Activated CD8-positive, alpha-beta T cell treated with anti-CD3 and anti-CD28 coated beads for 36 hours (primary cell): ENCODE data around the gene ZNF804B. TPM values are rescaled to one million over a fixed set of nuclear protein-coding genes. Genes with fewer than 3 reads are reported as not detected.

Experiments
- ATAC-seq: fragments of 200-7000 bp; cut with Tn5 transposase; one replicate; pipeline ENCODE4 v1.10.0; 2021; ENCODE audit warnings: mild to moderate bottlenecking, moderate library complexity
- CTCF ChIA-PET: fragments of 350-600 bp; sonication (Branson Sonifier 250); formaldehyde crosslinking; loops from one replicate; lab custom pipeline; 2021; ENCODE audit warnings: antibody characterized with exemption; lab: Charles Lee
- POLR2A ChIA-PET: fragments of 350-600 bp; sonication (Branson Sonifier 250); formaldehyde crosslinking; loops from one replicate; lab custom pipeline; 2021; ENCODE audit warnings: antibody characterized with exemption; lab: Charles Lee
- DNase-seq: peaks from one replicate; pipeline ENCODE4 v3.0.0-alpha.2; 2020
- H3K27ac Mint-ChIP-seq: one replicate; pipeline ENCODE4 v1.8.0; 2021; ENCODE audit warnings: mild to moderate bottlenecking, mixed read lengths
- H3K27me3 Mint-ChIP-seq: one replicate; pipeline ENCODE4 v1.8.0; 2021; ENCODE audit warnings: mixed read lengths
- H3K36me3 Mint-ChIP-seq: one replicate; pipeline ENCODE4 v1.8.0; 2021; ENCODE audit warnings: low read depth, mixed read lengths
- H3K4me1 Mint-ChIP-seq: one replicate; pipeline ENCODE4 v1.8.0; 2021; ENCODE audit warnings: low read depth, mixed read lengths
- H3K4me3 Mint-ChIP-seq: one replicate; pipeline ENCODE4 v1.8.0; 2021; ENCODE audit warnings: mild to moderate bottlenecking, moderate library complexity, mixed read lengths
- H3K9me3 Mint-ChIP-seq: one replicate; pipeline ENCODE4 v1.8.0; 2021; ENCODE audit warnings: mixed read lengths
- intact Hi-C: fragments of 100-400 bp; cut with micrococcal nuclease; formaldehyde crosslinking; loops from one replicate; pipeline ENCODE4 v1.10.0; 2022
- total RNA-seq, 2 experiments: library from RNA; stranded (reverse); gene quantifications; one replicate each; pipeline ENCODE4 v1.2.3, GENCODE V29; 2021
- TF ChIP-seq, protein P1 (sequence below): fragments of 200-600 bp; IDR thresholded peaks from one replicate; pipeline ENCODE4 v1.8.0; 2022; ENCODE audit warnings: antibody characterized with exemption, mild to moderate bottlenecking

Gene ZNF804B
- total RNA-seq, 2 experiments from 2014 or later, result not detected

DNA sequence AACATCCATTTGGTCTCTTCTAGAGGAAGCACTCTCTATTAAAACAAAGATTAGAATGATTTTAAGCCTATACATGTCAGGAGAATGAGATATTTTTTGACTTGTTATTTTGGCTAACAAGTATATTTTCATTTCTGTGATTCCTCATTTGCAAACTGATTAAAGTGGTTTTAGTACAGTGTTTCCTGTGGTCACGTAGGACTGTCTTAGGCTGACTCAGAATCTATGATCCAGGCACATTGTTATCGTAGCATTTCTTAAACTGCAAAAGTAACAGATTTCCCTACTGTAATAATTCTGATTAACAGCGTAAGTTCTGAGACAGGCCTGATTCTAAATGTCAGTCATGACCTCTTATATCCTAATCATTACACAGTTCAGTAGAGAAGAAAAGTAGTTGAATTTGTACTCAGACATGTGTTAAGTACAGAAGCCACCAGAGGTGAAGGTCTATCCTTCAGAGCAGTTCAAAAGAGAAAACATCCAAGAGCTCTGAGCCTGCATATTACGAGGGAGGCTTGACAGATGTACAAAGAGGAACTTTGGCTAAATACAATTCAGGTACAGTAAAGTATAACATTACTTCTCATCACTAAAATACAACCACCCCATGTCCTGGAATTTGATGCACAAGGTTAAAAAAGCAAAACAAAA, 160.1 kb downstream of the ZNF804B start:
- Mint-ChIP-seq H3K4me3 (no peak overlapping the region), H3K4me1 (no peaks in the 10 kb centered on the region), H3K36me3 (no peaks in the 10 kb centered on the region), H3K9me3 (no peaks in the 10 kb centered on the region), H3K27me3 (peaks cover 3% of the 10 kb centered on the region), H3K27ac (no peak overlapping the region)
- ChIA-PET CTCF (no interaction called here), POLR2A (no interaction called here)
- intact Hi-C loops, result no loop called here
- TF ChIP-seq, protein P1, sequence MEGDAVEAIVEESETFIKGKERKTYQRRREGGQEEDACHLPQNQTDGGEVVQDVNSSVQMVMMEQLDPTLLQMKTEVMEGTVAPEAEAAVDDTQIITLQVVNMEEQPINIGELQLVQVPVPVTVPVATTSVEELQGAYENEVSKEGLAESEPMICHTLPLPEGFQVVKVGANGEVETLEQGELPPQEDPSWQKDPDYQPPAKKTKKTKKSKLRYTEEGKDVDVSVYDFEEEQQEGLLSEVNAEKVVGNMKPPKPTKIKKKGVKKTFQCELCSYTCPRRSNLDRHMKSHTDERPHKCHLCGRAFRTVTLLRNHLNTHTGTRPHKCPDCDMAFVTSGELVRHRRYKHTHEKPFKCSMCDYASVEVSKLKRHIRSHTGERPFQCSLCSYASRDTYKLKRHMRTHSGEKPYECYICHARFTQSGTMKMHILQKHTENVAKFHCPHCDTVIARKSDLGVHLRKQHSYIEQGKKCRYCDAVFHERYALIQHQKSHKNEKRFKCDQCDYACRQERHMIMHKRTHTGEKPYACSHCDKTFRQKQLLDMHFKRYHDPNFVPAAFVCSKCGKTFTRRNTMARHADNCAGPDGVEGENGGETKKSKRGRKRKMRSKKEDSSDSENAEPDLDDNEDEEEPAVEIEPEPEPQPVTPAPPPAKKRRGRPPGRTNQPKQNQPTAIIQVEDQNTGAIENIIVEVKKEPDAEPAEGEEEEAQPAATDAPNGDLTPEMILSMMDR, result no peak
- DNase-seq, result no peak
- no peak for ATAC-seq

- intact Hi-C loops, result no loop called here
- no peak for ATAC-seq
- peaks cover 3% of the 10 kb centered on the region for H3K27me3 Mint-ChIP-seq
- POLR2A ChIA-PET, result no interaction called here
- no peak for DNase-seq
- CTCF ChIA-PET, result no interaction called here
- TF ChIP-seq, protein P1, result no peak
- H3K4me1 Mint-ChIP-seq, result no peaks in the 10 kb centered on the region
- H3K36me3 Mint-ChIP-seq, result no peaks in the 10 kb centered on the region
- no peaks in the 10 kb centered on the region for H3K9me3 Mint-ChIP-seq
- H3K4me3 Mint-ChIP-seq, result no peak overlapping the region
- H3K27ac Mint-ChIP-seq, result no peak overlapping the region
These were observed 163.4 kb downstream of the ZNF804B start for GRCh38 chr7:88922944-88923343.

DNA sequence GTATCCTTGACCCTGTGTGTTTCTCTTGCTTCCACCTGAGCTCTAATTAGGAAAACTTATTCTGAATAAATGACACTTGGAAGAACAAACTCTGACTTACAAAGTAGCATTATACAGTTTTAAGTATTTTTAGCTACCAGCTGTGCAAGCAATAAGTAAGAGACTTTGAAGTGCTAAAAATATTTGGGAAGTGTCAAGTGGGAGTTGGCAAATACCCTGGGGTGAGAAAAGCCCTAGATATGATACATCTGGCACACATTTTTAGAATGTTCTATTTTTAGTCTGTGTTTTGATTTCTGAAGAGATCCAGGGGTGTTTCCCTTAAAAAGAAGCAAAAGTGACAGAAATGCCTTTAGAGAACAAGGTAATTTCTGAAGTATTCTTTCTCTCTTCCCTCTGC, 168.8 kb downstream of the ZNF804B start:
- POLR2A ChIA-PET, result no interaction called here
- TF ChIP-seq, protein P1, result no peak
- ATAC-seq (no peak), DNase-seq (no peak)
- Mint-ChIP-seq H3K27me3 (peaks cover 3% of the 10 kb centered on the region), H3K4me3 (no peak overlapping the region), H3K9me3 (no peaks in the 10 kb centered on the region), H3K4me1 (no peaks in the 10 kb centered on the region), H3K27ac (no peak overlapping the region), H3K36me3 (no peaks in the 10 kb centered on the region)
- CTCF ChIA-PET, result no interaction called here
- intact Hi-C loops, result no loop called here

GRCh38 chr7:88929719-88930118, 170.2 kb downstream of the ZNF804B start:
- CTCF ChIA-PET, result no interaction called here
- H3K4me1 Mint-ChIP-seq, result no peaks in the 10 kb centered on the region
- H3K36me3 Mint-ChIP-seq, result no peaks in the 10 kb centered on the region
- H3K27ac Mint-ChIP-seq, result no peak overlapping the region
- TF ChIP-seq, protein P1, result no peak
- peaks cover 3% of the 10 kb centered on the region for H3K9me3 Mint-ChIP-seq
- H3K27me3 Mint-ChIP-seq, result no peaks in the 10 kb centered on the region
- intact Hi-C loops, result no loop called here
- DNase-seq, result no peak
- no peak overlapping the region for H3K4me3 Mint-ChIP-seq
- ATAC-seq, result no peak
- POLR2A ChIA-PET, result no interaction called here

- Mint-ChIP-seq H3K9me3 (peaks cover 3% of the 10 kb centered on the region), H3K4me1 (no peaks in the 10 kb centered on the region), H3K27me3 (no peaks in the 10 kb centered on the region), H3K27ac (no peak overlapping the region), H3K4me3 (no peak overlapping the region), H3K36me3 (no peaks in the 10 kb centered on the region)
- intact Hi-C loops, result no loop called here
- ATAC-seq (no peak), DNase-seq (no peak)
- ChIA-PET POLR2A (no interaction called here), CTCF (no interaction called here)
- TF ChIP-seq, protein P1, result no peak
These were observed 173.8 kb downstream of the ZNF804B start for GRCh38 chr7:88933285-88933684.
